Iris pigment epithelial cell (primary cell): Measurements from ENCODE around the gene SLC15A4.

Experiments used
- DNase-seq: peaks from one replicate; pipeline ENCODE4 v3.0.0-alpha.2; 2011; ENCODE audit warnings: low read depth

SLC15A4 gene

GRCh38 chr12:128754275-128754674 lies 69.5 kb downstream of the SLC15A4 start:
- DNase-seq: no peak

DNA sequence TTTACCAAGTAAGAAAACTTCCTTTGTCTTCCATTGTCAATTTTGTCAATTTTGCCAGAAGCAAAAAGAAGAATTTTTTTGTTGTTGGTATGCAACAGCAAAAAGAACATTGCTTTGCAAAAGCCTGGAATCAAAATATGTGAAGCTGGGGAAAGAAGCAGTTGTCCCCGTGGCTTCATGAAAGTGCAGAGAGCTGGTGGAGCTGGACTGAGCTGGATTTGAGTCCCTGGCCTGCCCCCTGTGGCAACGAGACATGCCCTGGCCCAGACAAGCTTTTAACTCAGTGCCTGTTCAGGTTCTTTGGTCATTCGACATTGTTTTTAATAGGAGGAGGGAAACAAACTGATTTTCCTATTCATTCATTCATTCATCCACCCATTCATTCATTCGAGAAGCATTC lies 70.3 kb downstream of the SLC15A4 start:
- DNase-seq: no peak

GRCh38 chr12:128752386-128752785 lies 71.4 kb downstream of the SLC15A4 start:
- DNase-seq: no peak

DNA sequence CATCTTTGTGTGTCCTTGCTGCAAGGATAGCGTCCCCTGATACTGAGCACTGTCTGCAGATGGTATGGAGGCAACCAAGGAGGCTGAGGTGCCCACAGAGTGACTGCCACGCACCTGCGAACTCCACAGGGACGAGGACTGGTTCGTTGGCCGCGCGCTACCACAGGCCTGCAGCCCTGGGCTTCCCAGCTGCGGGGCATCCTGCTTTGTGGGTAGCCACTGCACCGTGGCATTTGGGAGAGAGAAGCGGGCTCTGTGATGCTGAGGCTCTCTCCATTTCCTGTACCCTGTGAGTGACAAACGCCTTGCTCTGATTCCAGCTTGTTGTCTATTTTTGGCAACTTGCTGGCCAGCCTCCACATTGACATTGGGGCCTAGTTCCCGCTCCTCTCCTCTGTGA lies 76.3 kb downstream of the SLC15A4 start:
- DNase-seq: no peak

DNA sequence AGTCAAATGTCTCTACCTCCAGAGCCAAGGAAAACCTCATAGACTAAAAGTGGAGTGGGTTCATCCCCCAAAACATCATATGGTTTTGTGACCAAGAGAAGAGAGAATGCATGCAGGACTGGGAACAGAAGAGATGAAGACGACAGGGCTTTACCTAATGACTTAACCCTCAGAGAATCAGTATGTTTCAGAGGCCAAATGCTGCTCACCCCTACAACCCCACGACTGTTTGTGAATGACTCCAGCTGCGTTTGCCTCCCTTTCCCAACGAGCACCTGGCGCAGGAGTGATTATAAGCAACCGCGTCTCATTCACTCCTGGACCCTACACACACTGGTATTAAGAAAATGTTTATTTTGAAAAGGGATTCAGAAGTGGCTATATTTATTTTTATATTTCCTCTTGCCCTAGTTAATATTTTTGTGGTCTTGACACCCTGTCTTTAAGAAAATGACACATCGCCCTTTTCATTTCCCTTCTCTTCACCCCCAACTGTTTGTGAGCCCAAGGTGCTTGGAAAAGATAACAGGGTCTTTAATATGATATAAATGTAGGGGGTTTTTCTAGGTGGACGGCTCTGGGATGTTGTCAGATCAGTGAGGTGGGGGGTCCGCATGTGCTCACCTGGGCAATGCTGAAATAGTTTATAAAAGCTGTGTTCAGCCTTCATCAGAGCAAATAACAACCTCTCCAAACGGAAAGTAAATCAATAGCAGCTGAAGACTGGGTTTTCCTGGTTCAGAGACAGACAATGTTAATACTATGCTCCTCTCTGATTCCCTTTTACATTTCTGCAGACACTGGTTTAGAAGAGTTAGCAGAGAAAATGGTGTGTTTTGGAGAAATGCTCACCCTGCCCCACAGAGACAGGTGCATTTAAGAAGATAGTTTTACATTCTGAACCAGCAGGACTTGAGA lies 77.7 kb downstream of the SLC15A4 start:
- DNase-seq: no peak

DNA sequence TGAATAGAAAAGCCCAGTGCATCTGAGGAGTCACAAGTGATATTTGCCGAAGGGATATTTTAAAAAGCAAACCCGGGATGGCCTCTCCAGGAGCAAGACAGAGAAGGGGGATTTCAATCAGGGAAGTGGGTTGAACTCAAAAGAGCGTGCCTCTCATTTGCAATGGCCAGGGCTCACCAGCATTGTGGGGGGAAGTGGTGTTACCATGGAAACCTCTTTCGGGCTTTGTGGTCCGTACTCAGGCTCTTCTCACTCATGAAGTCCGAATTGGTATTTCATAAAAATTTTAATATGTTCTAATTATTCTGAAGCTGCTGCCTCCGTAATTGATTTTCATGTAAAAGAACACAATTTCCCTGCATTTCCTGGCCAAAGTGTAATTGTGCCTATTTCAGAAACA lies 79.8 kb downstream of the SLC15A4 start:
- DNase-seq: no peak
